SKM-1 (cell line): ENCODE results near the gene BCKDHA.
"Not testable (repeated sequence)": the region's sequence is repeated elsewhere in the genome, so short reads cannot be mapped to it uniquely, and the experiment has no call there.

Source experiments
- DNase-seq: peaks from one replicate; lab custom pipeline; 2025; ENCODE audit not compliant: unreplicated experiment; lab: John Stamatoyannopoulos, UW

The BCKDHA gene

GRCh38 chr19:41366089-41366488 is 31.5 kb upstream of the BCKDHA start:
- no peak for DNase-seq

GRCh38 chr19:41367848-41368301 is 29.7 kb upstream of the BCKDHA start:
- no peak for DNase-seq

GRCh38 chr19:41369769-41370168 is 27.8 kb upstream of the BCKDHA start:
- DNase-seq, result no peak

- not testable (repeated sequence) for DNase-seq
Measured at GRCh38 chr19:41371119-41371518, 26.5 kb upstream of the BCKDHA start.

GRCh38 chr19:41371541-41371940 is 26.1 kb upstream of the BCKDHA start:
- DNase-seq, result no peak

- no peak for DNase-seq
Measured at GRCh38 chr19:41372501-41372900, 25.1 kb upstream of the BCKDHA start.

GRCh38 chr19:41373993-41374392 is 23.6 kb upstream of the BCKDHA start:
- DNase-seq, result no peak

- DNase-seq, result no peak
Measured at GRCh38 chr19:41376241-41376997, 21.2 kb upstream of the BCKDHA start, which contains the start of gene TMEM91. TMEM91 (plus strand) TSS chr19:41376533; CDS start chr19:41378310, 1,777 bp downstream.

GRCh38 chr19:41376998-41377365 is 20.6 kb upstream of the BCKDHA start:
- DNase-seq, result no peak

GRCh38 chr19:41377977-41378709 is 19.5 kb upstream of the BCKDHA start:
- no peak for DNase-seq

- not testable (repeated sequence) for DNase-seq
Measured at GRCh38 chr19:41381536-41381935, 16.1 kb upstream of the BCKDHA start.

- no peak for DNase-seq
Measured at GRCh38 chr19:41384351-41384750, 13.3 kb upstream of the BCKDHA start.

GRCh38 chr19:41386442-41386841 is 11.2 kb upstream of the BCKDHA start:
- DNase-seq, result no peak

- no peak for DNase-seq
Measured at GRCh38 chr19:41391618-41392017, 6.0 kb upstream of the BCKDHA start.

- DNase-seq, result no peak
Measured at GRCh38 chr19:41392775-41393174, 4.8 kb upstream of the BCKDHA start.

- DNase-seq, result no peak
Measured at GRCh38 chr19:41395355-41395754, 2.3 kb upstream of the BCKDHA start.

- DNase-seq, result no peak
Measured at GRCh38 chr19:41398050-41398418, 416 bp downstream of the BCKDHA start.

GRCh38 chr19:41398598-41398997 is 980 bp downstream of the BCKDHA start:
- no peak for DNase-seq

GRCh38 chr19:41399091-41399490 is 1.5 kb downstream of the BCKDHA start:
- DNase-seq, result no peak

GRCh38 chr19:41399525-41399924 is 1.9 kb downstream of the BCKDHA start:
- no peak for DNase-seq

- DNase-seq, result no peak
Measured at GRCh38 chr19:41401483-41401882, 3.9 kb downstream of the BCKDHA start.

- DNase-seq, result no peak
Measured at GRCh38 chr19:41402010-41402409, 4.4 kb downstream of the BCKDHA start.
